Measurements from ENCODE around the gene APBA1. TPM values are rescaled to one million over a fixed set of nuclear protein-coding genes. Genes with fewer than 3 reads are reported as not detected.

Gene APBA1
- total RNA-seq, 2 experiments from 2014 or later: 0.05 to 0.10 TPM

- CTCF ChIA-PET: no interaction called here
- no peak overlapping the region for H3K4me3 Mint-ChIP-seq
- H3K27me3 Mint-ChIP-seq (ENCODE audit: low read depth): peaks cover 12% of the 10 kb centered on the region
- no peaks in the 10 kb centered on the region for H3K9me3 Mint-ChIP-seq
- no peaks in the 10 kb centered on the region for H3K36me3 Mint-ChIP-seq (ENCODE audit: low read depth)
- H3K4me1 Mint-ChIP-seq (ENCODE audit: low read depth): peaks cover 2% of the 10 kb centered on the region
- intact Hi-C loops (cut with micrococcal nuclease): no loop called here
- H3K27ac Mint-ChIP-seq: no peak overlapping the region
- DNase-seq: no peak
These were observed 201.8 kb downstream of the APBA1 start for GRCh38 chr9:69470186-69470977.

- H3K27me3 Mint-ChIP-seq (ENCODE audit: low read depth): peaks cover 5% of the 10 kb centered on the region
- H3K36me3 Mint-ChIP-seq (ENCODE audit: low read depth): no peaks in the 10 kb centered on the region
- intact Hi-C loops (cut with micrococcal nuclease): no loop called here
- no peak overlapping the region for H3K27ac Mint-ChIP-seq
- H3K9me3 Mint-ChIP-seq: no peaks in the 10 kb centered on the region
- no peak for DNase-seq
- CTCF ChIA-PET: no interaction called here
- H3K4me1 Mint-ChIP-seq (ENCODE audit: low read depth): no peaks in the 10 kb centered on the region
- H3K4me3 Mint-ChIP-seq: no peak overlapping the region
These were observed 203.0 kb downstream of the APBA1 start for GRCh38 chr9:69469136-69469535.

- H3K27ac Mint-ChIP-seq: no peak overlapping the region
- H3K4me3 Mint-ChIP-seq: no peak overlapping the region
- H3K9me3 Mint-ChIP-seq: no peaks in the 10 kb centered on the region
- CTCF ChIA-PET: no interaction called here
- H3K27me3 Mint-ChIP-seq (ENCODE audit: low read depth): peaks cover 3% of the 10 kb centered on the region
- DNase-seq: no peak
- no peaks in the 10 kb centered on the region for H3K36me3 Mint-ChIP-seq (ENCODE audit: low read depth)
- intact Hi-C loops (cut with micrococcal nuclease): no loop called here
- no peaks in the 10 kb centered on the region for H3K4me1 Mint-ChIP-seq (ENCODE audit: low read depth)
These were observed 203.8 kb downstream of the APBA1 start for GRCh38 chr9:69468380-69468779.

DNA sequence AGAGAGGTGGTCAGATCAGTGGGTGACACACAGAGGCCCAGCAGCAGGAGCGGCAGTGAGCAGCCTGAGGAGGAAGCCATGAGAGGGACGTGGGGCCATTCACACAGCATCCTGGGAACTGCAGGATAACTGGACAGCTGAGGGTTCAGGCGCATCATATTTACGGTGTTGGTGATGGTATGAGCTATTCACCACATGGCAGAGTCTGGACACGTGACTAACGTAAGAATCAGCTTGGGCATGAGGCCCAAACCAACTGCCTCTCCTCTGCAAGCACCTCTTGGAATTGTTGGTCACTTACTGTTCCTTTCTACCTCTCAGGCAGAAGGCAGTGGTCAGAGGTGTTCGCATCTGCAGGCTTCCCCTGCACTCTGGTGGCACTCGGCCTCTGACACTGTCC lies 206.0 kb downstream of the APBA1 start:
- no peak overlapping the region for H3K4me3 Mint-ChIP-seq
- CTCF ChIA-PET: no interaction called here
- H3K27ac Mint-ChIP-seq: no peak overlapping the region
- H3K36me3 Mint-ChIP-seq (ENCODE audit: low read depth): no peaks in the 10 kb centered on the region
- no peaks in the 10 kb centered on the region for H3K4me1 Mint-ChIP-seq (ENCODE audit: low read depth)
- intact Hi-C loops (cut with micrococcal nuclease): no loop called here
- DNase-seq: no peak
- no peaks in the 10 kb centered on the region for H3K27me3 Mint-ChIP-seq (ENCODE audit: low read depth)
- H3K9me3 Mint-ChIP-seq: no peaks in the 10 kb centered on the region

GRCh38 chr9:69465473-69465872 lies 206.7 kb downstream of the APBA1 start:
- H3K27me3 Mint-ChIP-seq (ENCODE audit: low read depth): no peaks in the 10 kb centered on the region
- DNase-seq: no peak
- no peaks in the 10 kb centered on the region for H3K36me3 Mint-ChIP-seq (ENCODE audit: low read depth)
- H3K27ac Mint-ChIP-seq: no peak overlapping the region
- H3K9me3 Mint-ChIP-seq: no peaks in the 10 kb centered on the region
- H3K4me3 Mint-ChIP-seq: no peak overlapping the region
- CTCF ChIA-PET: no interaction called here
- no peaks in the 10 kb centered on the region for H3K4me1 Mint-ChIP-seq (ENCODE audit: low read depth)
- intact Hi-C loops (cut with micrococcal nuclease): no loop called here

GRCh38 chr9:69463497-69464068 lies 208.6 kb downstream of the APBA1 start:
- Mint-ChIP-seq H3K9me3 (no peaks in the 10 kb centered on the region), H3K4me3 (no peak overlapping the region), H3K27ac (no peak overlapping the region), H3K27me3 (ENCODE audit: low read depth) (no peaks in the 10 kb centered on the region), H3K4me1 (ENCODE audit: low read depth) (no peaks in the 10 kb centered on the region), H3K36me3 (ENCODE audit: low read depth) (no peaks in the 10 kb centered on the region)
- DNase-seq: no peak
- intact Hi-C loops (cut with micrococcal nuclease): no loop called here
- CTCF ChIA-PET: no interaction called here

DNA sequence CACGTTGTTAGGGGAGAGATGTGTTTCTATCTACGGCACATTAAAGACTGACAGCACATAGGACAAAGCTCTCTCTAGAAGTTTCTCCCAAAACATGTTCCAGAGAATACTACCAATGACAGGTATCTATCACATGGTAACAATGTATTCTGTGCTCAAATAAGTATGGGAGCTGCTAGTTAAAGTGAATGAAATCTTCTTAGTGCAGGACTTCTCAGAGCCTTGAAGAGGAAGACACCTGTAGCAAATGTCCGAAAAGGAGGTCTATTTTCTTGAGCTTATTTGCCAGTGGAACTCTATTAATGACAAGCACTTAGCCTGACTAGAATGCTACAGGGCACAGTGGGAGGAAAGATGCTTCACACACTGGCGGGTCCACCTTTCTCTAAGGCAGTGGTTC lies 209.8 kb downstream of the APBA1 start:
- DNase-seq: no peak
- Mint-ChIP-seq H3K9me3 (no peaks in the 10 kb centered on the region), H3K4me1 (ENCODE audit: low read depth) (no peaks in the 10 kb centered on the region), H3K27ac (no peak overlapping the region), H3K4me3 (no peak overlapping the region), H3K36me3 (ENCODE audit: low read depth) (no peaks in the 10 kb centered on the region), H3K27me3 (ENCODE audit: low read depth) (no peaks in the 10 kb centered on the region)
- CTCF ChIA-PET: interaction anchor here (0.9 kb wide), 1 partner anchor 10 kb away, joined by 3 read pairs; no protein-coding TSS in a partner anchor
- intact Hi-C loops (cut with micrococcal nuclease): no loop called here

GRCh38 chr9:69461103-69461887 lies 210.9 kb downstream of the APBA1 start:
- Mint-ChIP-seq H3K4me3 (no peak overlapping the region), H3K27ac (no peak overlapping the region), H3K9me3 (no peaks in the 10 kb centered on the region), H3K4me1 (ENCODE audit: low read depth) (no peaks in the 10 kb centered on the region), H3K36me3 (ENCODE audit: low read depth) (no peaks in the 10 kb centered on the region), H3K27me3 (ENCODE audit: low read depth) (no peaks in the 10 kb centered on the region)
- CTCF ChIA-PET: interaction anchor here (0.9 kb wide), 1 partner anchor 8 kb away, joined by 3 read pairs; no protein-coding TSS in a partner anchor
- no peak for DNase-seq
- intact Hi-C loops (cut with micrococcal nuclease): no loop called here

- H3K27me3 Mint-ChIP-seq (ENCODE audit: low read depth): no peaks in the 10 kb centered on the region
- no peaks in the 10 kb centered on the region for H3K9me3 Mint-ChIP-seq
- CTCF ChIA-PET: interaction anchor here (1.6 kb wide), 1 partner anchor 38 kb away, joined by 4 read pairs; no protein-coding TSS in a partner anchor
- intact Hi-C loops (cut with micrococcal nuclease): no loop called here
- no peak overlapping the region for H3K27ac Mint-ChIP-seq
- no peaks in the 10 kb centered on the region for H3K4me1 Mint-ChIP-seq (ENCODE audit: low read depth)
- H3K36me3 Mint-ChIP-seq (ENCODE audit: low read depth): no peaks in the 10 kb centered on the region
- no peak for DNase-seq
- H3K4me3 Mint-ChIP-seq: no peak overlapping the region
These were observed 212.2 kb downstream of the APBA1 start for GRCh38 chr9:69460012-69460411.

DNA sequence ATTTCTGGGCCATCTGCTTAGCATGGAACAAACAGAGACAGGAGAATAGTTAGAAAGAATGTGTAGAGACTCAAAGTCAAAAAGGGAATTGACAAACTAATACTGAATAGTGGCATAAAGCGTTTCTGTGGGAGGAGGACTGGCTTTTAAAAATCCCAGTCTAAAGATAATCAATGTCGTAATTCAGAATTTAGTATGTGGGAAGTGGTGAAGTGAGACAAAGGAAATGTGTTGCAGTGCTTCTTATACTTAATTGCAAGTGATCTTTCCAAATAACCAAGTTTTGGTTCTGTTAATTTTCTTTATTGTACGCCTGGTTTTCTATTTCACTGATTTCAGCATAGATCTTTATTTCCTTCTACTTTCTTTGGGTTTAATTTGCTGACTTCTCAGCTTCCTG lies 214.0 kb downstream of the APBA1 start:
- CTCF ChIA-PET: interaction anchor here (0.6 to 1.6 kb wide), 3 partner anchors 36 to 1196 kb away, joined by 3 to 4 read pairs (median 3); no protein-coding TSS in a partner anchor

GRCh38 chr9:69456201-69456600 lies 216.0 kb downstream of the APBA1 start:
- no peaks in the 10 kb centered on the region for H3K9me3 Mint-ChIP-seq
- H3K4me3 Mint-ChIP-seq: no peak overlapping the region
- DNase-seq: no peak
- no peaks in the 10 kb centered on the region for H3K36me3 Mint-ChIP-seq (ENCODE audit: low read depth)
- no peaks in the 10 kb centered on the region for H3K4me1 Mint-ChIP-seq (ENCODE audit: low read depth)
- intact Hi-C loops (cut with micrococcal nuclease): no loop called here
- no peak overlapping the region for H3K27ac Mint-ChIP-seq
- CTCF ChIA-PET: interaction anchor here (0.7 kb wide), 1 partner anchor 24 kb away, joined by 3 read pairs; no protein-coding TSS in a partner anchor
- no peaks in the 10 kb centered on the region for H3K27me3 Mint-ChIP-seq (ENCODE audit: low read depth)

More for the DNA sequence above, 214.0 kb downstream of the APBA1 start:
- H3K4me1 Mint-ChIP-seq (ENCODE audit: low read depth): no peaks in the 10 kb centered on the region
- no peak overlapping the region for H3K27ac Mint-ChIP-seq
- H3K9me3 Mint-ChIP-seq: no peaks in the 10 kb centered on the region
- no peak overlapping the region for H3K4me3 Mint-ChIP-seq
- H3K27me3 Mint-ChIP-seq (ENCODE audit: low read depth): no peaks in the 10 kb centered on the region
- no peak for DNase-seq
- no peaks in the 10 kb centered on the region for H3K36me3 Mint-ChIP-seq (ENCODE audit: low read depth)
- intact Hi-C loops (cut with micrococcal nuclease): no loop called here

- H3K27me3 Mint-ChIP-seq (ENCODE audit: low read depth): no peaks in the 10 kb centered on the region
- no peak overlapping the region for H3K4me3 Mint-ChIP-seq
- CTCF ChIA-PET: no interaction called here
- no peaks in the 10 kb centered on the region for H3K36me3 Mint-ChIP-seq (ENCODE audit: low read depth)
- DNase-seq: no peak
- H3K27ac Mint-ChIP-seq: no peak overlapping the region
- H3K9me3 Mint-ChIP-seq: no peaks in the 10 kb centered on the region
- no peaks in the 10 kb centered on the region for H3K4me1 Mint-ChIP-seq (ENCODE audit: low read depth)
- intact Hi-C loops (cut with micrococcal nuclease): no loop called here
These were observed 216.9 kb downstream of the APBA1 start for GRCh38 chr9:69455311-69455710.
